Measurements from ENCODE around the gene IRF2BP1.

The IRF2BP1 gene

DNA sequence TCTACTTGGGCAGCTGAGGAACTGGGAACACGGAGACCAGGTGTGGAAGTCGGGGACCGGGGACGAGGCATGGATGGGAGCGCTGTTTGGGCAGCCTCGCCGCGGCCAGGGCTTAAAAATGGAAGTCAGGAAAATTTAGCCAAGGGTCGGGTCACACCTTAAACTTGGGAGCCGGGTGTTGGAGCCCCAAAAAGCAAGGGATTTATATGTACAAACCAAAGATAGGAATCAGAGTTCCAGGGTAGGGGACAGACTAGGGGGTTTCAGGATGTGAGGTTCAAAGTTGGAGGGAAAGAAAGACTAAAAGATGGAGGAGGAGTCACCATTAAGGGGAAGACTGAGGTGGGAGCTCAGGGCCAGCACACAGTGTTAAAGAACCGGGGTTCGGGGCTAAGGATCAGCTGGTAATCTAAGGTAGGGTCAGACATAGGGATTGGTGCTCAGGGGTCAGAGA is 21.3 kb downstream of the IRF2BP1 start:
- peak overlapping the region; percentile 42; the same call in 1 of the 2 replicates for H3K27ac ChIP-seq (ENCODE audit: low read depth, low read length)

DNA sequence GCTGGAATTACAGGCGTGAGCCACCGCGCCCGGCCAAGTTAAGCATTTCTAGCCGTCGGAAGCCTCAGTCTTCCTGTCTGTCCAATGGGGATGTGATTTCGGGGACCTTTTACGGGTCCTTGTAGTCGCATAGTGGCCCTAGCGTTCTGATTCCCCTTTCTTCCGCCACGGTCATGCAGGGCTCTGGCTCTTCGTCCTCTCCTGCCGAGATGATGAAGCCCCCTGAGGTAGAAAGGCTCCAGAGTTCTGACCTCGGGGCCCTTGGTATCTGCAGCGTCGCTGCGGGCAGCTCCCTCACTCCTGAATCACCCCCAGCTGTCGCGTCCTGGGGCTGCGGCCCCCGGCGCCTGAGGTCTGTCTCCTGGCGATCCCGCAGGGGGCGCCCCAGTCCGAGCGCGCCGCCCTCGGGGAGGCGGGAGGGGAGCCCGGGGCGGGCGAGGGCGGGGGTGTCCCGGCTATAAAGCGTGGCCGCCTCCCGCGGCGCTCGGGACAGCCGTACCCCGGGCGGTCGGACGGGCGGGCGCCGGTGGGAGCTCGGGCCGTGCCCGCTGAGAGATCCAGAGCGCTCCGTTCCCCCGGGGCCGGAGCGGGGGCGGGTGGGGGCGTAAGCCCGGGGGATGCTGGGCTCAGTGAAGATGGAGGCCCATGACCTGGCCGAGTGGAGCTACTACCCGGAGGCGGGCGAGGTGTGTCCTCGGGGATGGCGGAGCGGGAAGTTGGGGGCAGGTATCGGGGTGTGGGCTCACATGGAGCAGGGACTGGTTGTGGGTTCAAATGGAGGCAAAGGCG is 21.9 kb downstream of the IRF2BP1 start, which contains the start of gene FOXA3:
Gene FOXA3, plus strand, starts transcription at position 487 of the 789 bp plus-strand sequence. Its CDS starts 131 bp downstream, at position 618.
- peaks cover 13% of the 10 kb centered on the region for H3K36me3 ChIP-seq (ENCODE audit: control insufficient read depth, insufficient read depth, low read length)
- H3K27me3 ChIP-seq (ENCODE audit: control insufficient read depth, insufficient read depth, low read length) = peaks cover 5% of the 10 kb centered on the region; the same call in 1 of the 2 replicates
- H3K4me1 ChIP-seq (ENCODE audit: control insufficient read depth, insufficient read depth, low read length) = peaks cover 18% of the 10 kb centered on the region; the same call in 1 of the 2 replicates
- peak within 1 kb of the TSS; percentile 79 for H3K9ac ChIP-seq (ENCODE audit: low read length)
- peak within 1 kb of the TSS; percentile 42; the same call in 1 of the 2 replicates for H3K27ac ChIP-seq (ENCODE audit: low read depth, low read length)
- H3K9me3 ChIP-seq (ENCODE audit: control insufficient read depth, insufficient read depth, low read depth, low read length) = no peaks in the 10 kb centered on the region
- peak within 1 kb of the TSS; percentile 88 for H3K4me3 ChIP-seq (ENCODE audit: low read depth, low read length)

More for the DNA sequence above, 21.3 kb downstream of the IRF2BP1 start:
- Histone ChIP-seq H3K9me3 (ENCODE audit: control insufficient read depth, insufficient read depth, low read depth, low read length) (no peaks in the 10 kb centered on the region), H3K4me3 (ENCODE audit: low read depth, low read length) (peak overlapping the region; percentile 88), H3K36me3 (ENCODE audit: control insufficient read depth, insufficient read depth, low read length) (peaks cover 7% of the 10 kb centered on the region; the same call in 1 of the 2 replicates), H3K27me3 (ENCODE audit: control insufficient read depth, insufficient read depth, low read length) (peaks cover 5% of the 10 kb centered on the region; the same call in 1 of the 2 replicates), H3K4me1 (ENCODE audit: control insufficient read depth, insufficient read depth, low read length) (peaks cover 18% of the 10 kb centered on the region; the same call in 1 of the 2 replicates), H3K9ac (ENCODE audit: low read length) (peak overlapping the region; percentile 79)

DNA sequence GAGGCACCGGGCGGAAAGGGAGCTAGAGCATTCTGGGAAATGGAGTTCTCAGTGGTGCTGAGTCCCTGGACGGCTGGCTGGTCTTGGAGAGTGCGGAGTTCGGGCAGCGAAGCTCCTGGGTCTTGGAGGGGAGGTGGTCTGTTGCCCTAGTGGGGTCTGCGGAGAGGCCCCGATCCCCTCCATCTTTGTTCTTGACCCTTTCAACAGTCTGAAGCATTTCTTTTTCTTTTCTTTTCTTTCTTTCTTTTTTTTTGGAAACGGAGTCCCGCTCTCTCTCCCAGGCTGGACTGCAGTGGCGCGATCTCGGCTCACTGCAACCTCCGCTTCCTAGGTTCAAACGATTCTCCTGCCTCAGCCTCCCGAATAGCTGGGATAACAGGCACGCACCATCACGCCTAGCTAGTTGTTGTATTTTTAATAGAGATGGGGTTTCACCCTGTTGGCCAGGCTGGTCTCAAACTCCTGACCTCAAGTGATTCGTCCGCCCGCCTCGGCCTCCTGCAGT is 22.6 kb downstream of the IRF2BP1 start:
- Histone ChIP-seq H3K27ac (ENCODE audit: low read depth, low read length) (no peak overlapping the region), H3K9ac (ENCODE audit: low read length) (peak overlapping the region; percentile 54), H3K4me3 (ENCODE audit: low read depth, low read length) (peak overlapping the region; percentile 88), H3K4me1 (ENCODE audit: control insufficient read depth, insufficient read depth, low read length) (peaks cover 18% of the 10 kb centered on the region; the same call in 1 of the 2 replicates), H3K9me3 (ENCODE audit: control insufficient read depth, insufficient read depth, low read depth, low read length) (no peaks in the 10 kb centered on the region), H3K36me3 (ENCODE audit: control insufficient read depth, insufficient read depth, low read length) (peaks cover 17% of the 10 kb centered on the region), H3K27me3 (ENCODE audit: control insufficient read depth, insufficient read depth, low read length) (peaks cover 5% of the 10 kb centered on the region; the same call in 1 of the 2 replicates)

DNA sequence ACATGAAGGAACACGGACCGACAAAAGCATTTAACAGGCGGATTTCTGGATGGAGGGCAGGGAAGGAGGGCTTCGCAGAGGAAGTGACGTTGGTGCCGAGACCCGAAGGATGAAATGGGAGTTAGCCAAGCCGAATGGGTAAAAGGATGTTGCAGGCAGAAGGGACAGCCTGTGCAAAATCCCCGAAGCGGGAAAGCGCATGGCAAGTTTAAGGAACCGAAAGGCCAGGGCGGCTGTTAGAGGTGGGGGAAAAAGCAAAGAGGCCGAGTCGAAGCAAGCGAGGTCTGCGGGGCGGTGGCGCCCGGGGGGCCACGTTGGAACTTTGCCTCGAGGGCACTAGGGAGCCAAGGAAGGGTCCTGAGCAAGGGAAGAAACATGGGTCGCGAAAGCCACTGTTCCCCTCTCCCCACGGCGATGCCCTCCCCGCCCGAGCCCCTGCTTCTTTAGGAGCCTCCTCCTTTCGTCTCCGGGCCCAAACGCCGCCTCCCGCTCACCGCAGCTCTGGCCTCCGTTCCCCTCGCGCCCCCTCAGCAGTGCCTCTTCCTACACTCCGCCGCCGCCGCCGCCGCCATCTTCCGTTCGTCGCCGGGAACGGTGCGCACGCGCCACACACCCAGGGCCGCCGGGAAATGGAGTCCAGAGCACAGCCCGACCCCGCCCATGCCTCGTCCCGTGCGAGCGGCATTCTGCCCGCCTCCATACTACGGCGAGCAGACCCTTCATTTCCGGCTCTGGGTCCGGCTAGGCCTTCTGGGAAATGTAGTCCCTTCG is 23.2 kb downstream of the IRF2BP1 start, which contains the start of gene SYMPK:
Gene SYMPK, minus strand, starts transcription at position 584 of the 771 bp plus-strand sequence. CDS start 8,652 bp downstream, outside the sequence.
- Histone ChIP-seq H3K27me3 (ENCODE audit: control insufficient read depth, insufficient read depth, low read length) (peaks cover 5% of the 10 kb centered on the region; the same call in 1 of the 2 replicates), H3K27ac (ENCODE audit: low read depth, low read length) (peak within 1 kb of the TSS; percentile 40; the same call in 1 of the 2 replicates), H3K4me3 (ENCODE audit: low read depth, low read length) (peak within 1 kb of the TSS; percentile 88), H3K9me3 (ENCODE audit: control insufficient read depth, insufficient read depth, low read depth, low read length) (no peaks in the 10 kb centered on the region), H3K4me1 (ENCODE audit: control insufficient read depth, insufficient read depth, low read length) (peaks cover 18% of the 10 kb centered on the region; the same call in 1 of the 2 replicates), H3K36me3 (ENCODE audit: control insufficient read depth, insufficient read depth, low read length) (peaks cover 22% of the 10 kb centered on the region), H3K9ac (ENCODE audit: low read length) (peak within 1 kb of the TSS; percentile 90)

DNA sequence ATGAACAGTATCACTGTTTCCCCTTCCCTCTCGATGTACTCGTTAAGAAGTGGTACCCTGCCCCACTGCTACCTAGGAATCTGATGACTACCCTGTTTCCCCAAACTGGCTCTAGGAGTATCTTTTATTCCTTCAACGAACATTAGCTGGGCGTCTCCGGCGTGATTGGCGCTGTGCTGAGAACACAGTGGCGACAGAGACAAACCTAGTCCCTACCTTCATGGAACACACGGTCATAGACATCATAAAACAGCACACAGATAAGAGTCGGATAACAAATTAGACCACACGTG is 23.7 kb downstream of the IRF2BP1 start:
- H3K27me3 ChIP-seq (ENCODE audit: control insufficient read depth, insufficient read depth, low read length) = peaks cover 5% of the 10 kb centered on the region; the same call in 1 of the 2 replicates
- 0 out of 2 replicates have a peak overlapping the region, but pooled peaks have one; percentile 40 for H3K27ac ChIP-seq (ENCODE audit: low read depth, low read length)
- no peaks in the 10 kb centered on the region for H3K9me3 ChIP-seq (ENCODE audit: control insufficient read depth, insufficient read depth, low read depth, low read length)
- H3K9ac ChIP-seq (ENCODE audit: low read length) = peak overlapping the region; percentile 90
- peaks cover 18% of the 10 kb centered on the region; the same call in 1 of the 2 replicates for H3K4me1 ChIP-seq (ENCODE audit: control insufficient read depth, insufficient read depth, low read length)
- peak overlapping the region; percentile 88 for H3K4me3 ChIP-seq (ENCODE audit: low read depth, low read length)
- H3K36me3 ChIP-seq (ENCODE audit: control insufficient read depth, insufficient read depth, low read length) = peaks cover 22% of the 10 kb centered on the region

DNA sequence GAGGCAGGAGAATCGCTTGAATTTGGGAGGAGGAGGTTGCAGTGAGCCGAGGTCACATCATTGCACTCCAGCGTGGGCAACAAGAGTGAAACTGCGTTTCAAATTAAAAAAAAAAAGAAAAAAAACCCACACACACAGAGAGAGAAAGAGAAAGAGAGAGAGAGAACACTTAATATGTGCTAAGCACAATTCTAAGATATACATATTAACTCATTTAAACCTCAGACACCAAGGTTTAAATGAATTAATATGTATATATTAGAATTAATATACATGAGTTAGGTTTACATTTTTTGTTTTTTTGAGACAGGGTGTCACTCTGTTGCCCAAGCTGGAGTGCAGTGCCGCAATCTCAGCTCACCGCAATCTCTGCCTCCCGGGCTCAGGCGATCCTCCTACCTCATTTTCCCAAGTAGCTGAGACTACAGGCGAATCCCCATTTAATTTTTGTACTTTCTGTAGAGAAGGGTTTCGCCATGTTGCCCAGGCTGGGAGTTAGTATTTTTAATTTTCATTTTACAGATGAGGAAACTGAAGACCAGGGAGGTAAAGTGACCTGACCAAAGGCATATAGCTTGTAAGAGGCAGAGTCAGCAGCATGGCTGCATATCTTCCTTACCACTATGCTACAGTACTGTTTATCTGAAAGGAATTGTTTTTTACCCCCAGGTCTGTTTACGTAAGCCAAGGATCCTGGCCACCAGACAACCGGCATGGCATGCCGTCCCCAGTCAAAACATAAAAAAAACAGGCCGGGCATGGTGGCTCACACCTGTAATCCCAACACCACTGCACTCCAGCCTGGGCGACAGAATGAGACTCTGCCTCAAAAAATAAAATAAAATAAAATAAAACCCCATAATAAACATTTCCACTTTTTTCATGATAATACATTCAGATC is 25.3 kb downstream of the IRF2BP1 start:
- Histone ChIP-seq H3K36me3 (ENCODE audit: control insufficient read depth, insufficient read depth, low read length) (peaks cover 28% of the 10 kb centered on the region), H3K27me3 (ENCODE audit: control insufficient read depth, insufficient read depth, low read length) (peaks cover 5% of the 10 kb centered on the region; the same call in 1 of the 2 replicates), H3K9ac (ENCODE audit: low read length) (no peak overlapping the region), H3K9me3 (ENCODE audit: control insufficient read depth, insufficient read depth, low read depth, low read length) (no peaks in the 10 kb centered on the region), H3K4me3 (ENCODE audit: low read depth, low read length) (no peak overlapping the region), H3K27ac (ENCODE audit: low read depth, low read length) (no peak overlapping the region), H3K4me1 (ENCODE audit: control insufficient read depth, insufficient read depth, low read length) (0 out of 2 replicates have a peak, but pooled peaks cover 11% of the 10 kb centered on the region)

DNA sequence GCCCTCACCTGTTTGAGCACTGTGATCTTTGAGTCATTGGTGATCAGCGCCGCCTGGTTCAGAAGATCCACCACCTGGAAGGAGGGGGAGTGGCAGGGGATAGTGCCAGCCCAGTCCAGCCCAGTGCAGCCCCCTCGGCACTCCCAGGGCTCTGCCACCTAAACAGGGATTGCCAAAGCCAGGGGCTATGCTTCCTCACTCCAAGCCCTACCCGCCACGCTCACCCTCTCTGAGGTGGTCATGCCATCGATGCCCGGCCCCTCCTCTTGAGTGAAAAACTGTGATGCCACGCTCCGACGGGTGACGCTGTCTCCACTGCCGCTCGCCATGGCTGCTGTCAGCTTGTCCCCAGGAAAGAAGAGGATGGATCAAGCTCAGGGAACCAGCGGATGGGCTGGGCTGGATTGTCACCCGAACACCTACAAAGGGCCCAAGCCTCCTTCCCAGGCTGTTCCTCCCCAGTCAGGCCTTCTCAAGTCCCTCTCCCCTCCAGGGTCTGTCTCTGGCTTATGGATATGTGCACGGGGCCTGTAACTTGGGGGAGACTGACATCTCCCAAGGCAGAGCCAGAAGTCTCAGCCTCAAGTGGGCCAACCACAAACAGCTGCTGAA is 31.7 kb downstream of the IRF2BP1 start:
- H3K27me3 ChIP-seq (ENCODE audit: control insufficient read depth, insufficient read depth, low read length) = no peaks in the 10 kb centered on the region
- H3K4me1 ChIP-seq (ENCODE audit: control insufficient read depth, insufficient read depth, low read length) = no peaks in the 10 kb centered on the region
- peaks cover 73% of the 10 kb centered on the region for H3K36me3 ChIP-seq (ENCODE audit: control insufficient read depth, insufficient read depth, low read length)
- H3K9ac ChIP-seq (ENCODE audit: low read length) = no peak overlapping the region
- H3K27ac ChIP-seq (ENCODE audit: low read depth, low read length) = no peak overlapping the region
- H3K9me3 ChIP-seq (ENCODE audit: control insufficient read depth, insufficient read depth, low read depth, low read length) = no peaks in the 10 kb centered on the region
- no peak overlapping the region for H3K4me3 ChIP-seq (ENCODE audit: low read depth, low read length)

DNA sequence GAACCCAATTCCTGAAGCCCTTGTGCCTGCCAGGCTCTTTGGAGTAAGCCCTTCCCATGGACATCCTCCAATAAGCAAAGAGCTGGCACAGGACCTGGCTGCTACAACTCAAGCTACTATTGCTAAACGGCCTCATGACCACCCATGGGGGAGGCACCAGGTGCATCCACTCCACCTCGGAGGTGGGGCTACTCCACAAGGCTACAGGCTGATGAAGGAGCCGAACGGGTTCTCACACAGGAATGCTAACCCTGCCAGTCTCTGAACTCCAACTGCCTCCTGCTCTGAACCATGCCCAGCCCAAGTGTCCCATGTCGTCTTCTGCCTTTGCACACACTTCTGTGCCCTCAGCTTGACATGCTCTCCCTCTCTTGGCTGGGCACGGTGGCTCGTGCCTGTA is 33.0 kb downstream of the IRF2BP1 start:
- H3K4me3 ChIP-seq (ENCODE audit: low read depth, low read length) = no peak overlapping the region
- no peak overlapping the region for H3K27ac ChIP-seq (ENCODE audit: low read depth, low read length)
- H3K27me3 ChIP-seq (ENCODE audit: control insufficient read depth, insufficient read depth, low read length) = no peaks in the 10 kb centered on the region
- H3K4me1 ChIP-seq (ENCODE audit: control insufficient read depth, insufficient read depth, low read length) = no peaks in the 10 kb centered on the region
- peaks cover 76% of the 10 kb centered on the region for H3K36me3 ChIP-seq (ENCODE audit: control insufficient read depth, insufficient read depth, low read length)
- H3K9ac ChIP-seq (ENCODE audit: low read length) = no peak overlapping the region
- H3K9me3 ChIP-seq (ENCODE audit: control insufficient read depth, insufficient read depth, low read depth, low read length) = no peaks in the 10 kb centered on the region

DNA sequence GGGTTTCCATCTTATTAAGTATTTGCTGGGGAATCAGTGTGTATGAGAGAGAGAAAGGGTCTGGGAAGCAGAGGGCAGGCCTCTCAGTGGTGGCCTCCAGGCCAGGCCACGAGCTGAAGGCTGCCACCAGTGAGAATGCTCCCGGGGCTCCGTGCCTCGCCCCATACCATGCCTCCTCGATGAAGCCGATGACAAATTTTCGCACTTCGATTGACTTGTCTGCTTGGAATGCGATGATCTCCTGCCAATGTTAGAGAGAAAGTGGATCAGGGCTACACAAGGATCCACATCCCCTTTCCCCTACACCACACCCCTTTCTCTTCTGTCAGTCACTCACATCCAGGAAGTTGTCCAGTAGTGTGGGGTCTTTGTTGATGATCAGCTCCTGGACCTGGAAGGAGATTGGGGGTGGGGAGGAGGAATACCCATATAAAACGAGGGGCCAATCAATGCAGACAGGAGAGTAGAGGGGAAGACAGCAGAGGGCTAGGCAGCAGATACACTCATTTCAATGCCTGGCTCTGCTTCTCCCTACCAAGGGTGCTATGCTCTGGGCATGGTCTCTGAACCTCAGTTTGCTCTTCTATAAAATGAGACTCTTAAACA is 33.7 kb downstream of the IRF2BP1 start:
- no peaks in the 10 kb centered on the region for H3K9me3 ChIP-seq (ENCODE audit: control insufficient read depth, insufficient read depth, low read depth, low read length)
- no peak overlapping the region for H3K4me3 ChIP-seq (ENCODE audit: low read depth, low read length)
- no peak overlapping the region for H3K27ac ChIP-seq (ENCODE audit: low read depth, low read length)
- no peaks in the 10 kb centered on the region for H3K4me1 ChIP-seq (ENCODE audit: control insufficient read depth, insufficient read depth, low read length)
- H3K36me3 ChIP-seq (ENCODE audit: control insufficient read depth, insufficient read depth, low read length) = peaks cover 82% of the 10 kb centered on the region
- H3K27me3 ChIP-seq (ENCODE audit: control insufficient read depth, insufficient read depth, low read length) = no peaks in the 10 kb centered on the region
- no peak overlapping the region for H3K9ac ChIP-seq (ENCODE audit: low read length)

Data from HUES6 (cell line).